Astrocyte of the cerebellum (primary cell): ENCODE measurements around the gene PXDN.
"Not testable (repeated sequence)": the region's sequence is repeated elsewhere in the genome, so short reads cannot be mapped to it uniquely, and the experiment has no call there.

Experiments
- DNase-seq: peaks from one replicate; pipeline ENCODE4 v3.0.0-alpha.2; 2011; ENCODE audit warnings: low read depth
- H3K4me3 ChIP-seq: 2 replicates; pipeline ENCODE4 v1.5.1; 2011; ENCODE audit warnings: mild to moderate bottlenecking, low read depth, low read length, moderate library complexity
- CTCF ChIP-seq: IDR thresholded peaks from 2 replicates; pipeline ENCODE4 v1.5.1; 2012; ENCODE audit warnings: low read length, low read depth, moderate library complexity, mild to moderate bottlenecking; ENCODE audit errors: missing control alignments
- in situ Hi-C: cut with HindIII; loops from 2 replicates; pipeline ENCODE4 v1.10.0; 2017; ENCODE audit warnings: low sequenced_read_pairs

PXDN gene

GRCh38 chr2:1708476-1709334 lies 35.6 kb downstream of the PXDN start:
- no peak for DNase-seq
- H3K4me3 ChIP-seq: no peak overlapping the region
- TF ChIP-seq CTCF: no peak
- in situ Hi-C loops: no loop called here

GRCh38 chr2:1707771-1708418 lies 36.4 kb downstream of the PXDN start:
- in situ Hi-C loops: no loop called here
- DNase-seq: peak; percentile 82
- no peak for TF ChIP-seq CTCF

GRCh38 chr2:1706089-1706841 lies 38.0 kb downstream of the PXDN start:
- DNase-seq, H3K4me3 ChIP-seq, in situ Hi-C loops: not testable (repeated sequence)

More at GRCh38 chr2:1707771-1708418, 36.4 kb downstream of the PXDN start:
- no peak overlapping the region for H3K4me3 ChIP-seq

- in situ Hi-C loops: no loop called here
- no peak for DNase-seq
- no peak overlapping the region for H3K4me3 ChIP-seq
- no peak for TF ChIP-seq CTCF
These were observed 38.7 kb downstream of the PXDN start for GRCh38 chr2:1705557-1706076.

GRCh38 chr2:1704631-1705556 lies 39.4 kb downstream of the PXDN start:
- TF ChIP-seq CTCF: no peak
- DNase-seq: no peak
- in situ Hi-C loops: no loop called here
- H3K4me3 ChIP-seq: no peak overlapping the region

- no peak for TF ChIP-seq CTCF
- in situ Hi-C loops: no loop called here
- no peak overlapping the region for H3K4me3 ChIP-seq
- no peak for DNase-seq
These were observed 42.1 kb downstream of the PXDN start for GRCh38 chr2:1702186-1702565.
